ENCODE measurements around the gene CPA4.

CPA4 gene

DNA sequence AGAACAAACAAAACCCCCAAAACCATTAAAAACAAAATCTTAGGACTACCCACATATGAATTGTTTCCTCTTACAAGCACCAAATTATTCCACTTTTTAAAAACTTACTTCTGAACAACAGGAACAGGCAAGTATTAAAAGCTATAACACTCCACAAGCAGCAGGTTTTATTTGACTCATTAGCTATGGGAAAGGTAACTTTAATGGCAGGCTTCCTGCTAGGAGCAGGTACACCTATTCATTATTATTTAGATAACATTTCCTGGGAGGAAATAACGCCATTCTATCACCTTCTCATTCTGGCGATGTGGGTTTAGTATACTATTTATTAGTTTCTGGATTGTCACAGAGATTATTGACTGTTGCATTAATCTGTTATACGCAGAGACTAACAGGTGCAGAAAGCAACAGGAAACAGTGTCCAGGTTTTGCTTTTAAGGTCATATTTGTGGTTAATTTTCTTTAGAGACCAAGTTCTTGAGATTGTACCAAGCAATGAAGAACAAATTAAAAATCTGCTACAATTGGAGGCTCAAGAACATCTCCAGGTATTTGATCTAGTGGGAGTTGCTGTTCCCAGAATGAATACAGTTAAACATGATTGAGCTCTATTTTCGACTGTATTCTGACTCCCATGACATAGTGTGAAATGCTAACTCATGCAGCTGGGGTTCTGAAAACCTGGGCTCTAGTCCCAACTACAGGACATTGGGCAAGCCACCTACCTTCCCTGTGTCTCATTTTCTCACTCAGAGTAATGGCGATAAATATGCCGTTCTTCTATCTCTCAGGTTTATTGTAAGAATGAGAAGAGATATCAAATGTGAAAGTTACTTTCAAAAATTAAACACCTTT lies 24.3 kb upstream of the CPA4 start:
- no peaks in the 10 kb centered on the region for H3K27me3 ChIP-seq
- no peak for DNase-seq
- no peaks in the 10 kb centered on the region for H3K36me3 ChIP-seq
- intact Hi-C loops (cut with DNase I; ENCODE audit: low total_unique reads) = no loop called here
- H3K4me1 ChIP-seq = peaks cover 0 to 23% (median 14%) of the 10 kb centered on the region in 4 donors
- TF ChIP-seq, protein P1, sequence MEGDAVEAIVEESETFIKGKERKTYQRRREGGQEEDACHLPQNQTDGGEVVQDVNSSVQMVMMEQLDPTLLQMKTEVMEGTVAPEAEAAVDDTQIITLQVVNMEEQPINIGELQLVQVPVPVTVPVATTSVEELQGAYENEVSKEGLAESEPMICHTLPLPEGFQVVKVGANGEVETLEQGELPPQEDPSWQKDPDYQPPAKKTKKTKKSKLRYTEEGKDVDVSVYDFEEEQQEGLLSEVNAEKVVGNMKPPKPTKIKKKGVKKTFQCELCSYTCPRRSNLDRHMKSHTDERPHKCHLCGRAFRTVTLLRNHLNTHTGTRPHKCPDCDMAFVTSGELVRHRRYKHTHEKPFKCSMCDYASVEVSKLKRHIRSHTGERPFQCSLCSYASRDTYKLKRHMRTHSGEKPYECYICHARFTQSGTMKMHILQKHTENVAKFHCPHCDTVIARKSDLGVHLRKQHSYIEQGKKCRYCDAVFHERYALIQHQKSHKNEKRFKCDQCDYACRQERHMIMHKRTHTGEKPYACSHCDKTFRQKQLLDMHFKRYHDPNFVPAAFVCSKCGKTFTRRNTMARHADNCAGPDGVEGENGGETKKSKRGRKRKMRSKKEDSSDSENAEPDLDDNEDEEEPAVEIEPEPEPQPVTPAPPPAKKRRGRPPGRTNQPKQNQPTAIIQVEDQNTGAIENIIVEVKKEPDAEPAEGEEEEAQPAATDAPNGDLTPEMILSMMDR (IDR thresholded peaks at IDR 0.05) = no peak
- no peak overlapping the region for H3K27ac ChIP-seq
- H3K4me3 ChIP-seq = no peak overlapping the region
- no peaks in the 10 kb centered on the region for H3K9me3 ChIP-seq

DNA sequence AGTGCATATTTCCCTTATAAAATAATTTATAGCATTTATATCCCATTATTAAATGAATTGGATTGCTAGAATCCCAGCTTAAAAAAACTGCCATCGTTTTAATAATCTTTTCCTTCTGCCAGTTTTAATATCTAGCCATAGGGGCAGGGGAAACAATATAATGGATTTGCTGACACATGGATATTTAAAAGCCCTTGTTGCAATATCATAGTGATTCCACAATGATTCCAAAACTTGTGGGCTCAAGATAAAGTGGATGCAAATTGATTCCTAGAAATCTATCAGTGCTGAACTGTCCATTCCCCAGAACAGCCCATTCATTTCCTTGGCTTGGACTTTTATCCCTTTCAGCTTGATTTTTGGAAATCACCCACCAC lies 23.7 kb upstream of the CPA4 start:
- TF ChIP-seq, protein P1 (IDR thresholded peaks at IDR 0.05) = no peak
- H3K27ac ChIP-seq = no peak overlapping the region
- no peak overlapping the region for H3K4me3 ChIP-seq
- no peak for DNase-seq
- no peaks in the 10 kb centered on the region for H3K36me3 ChIP-seq
- H3K9me3 ChIP-seq = no peaks in the 10 kb centered on the region
- intact Hi-C loops (cut with DNase I; ENCODE audit: low total_unique reads) = no loop called here
- H3K4me1 ChIP-seq = peaks cover 0 to 28% (median 16%) of the 10 kb centered on the region in 4 donors
- no peaks in the 10 kb centered on the region for H3K27me3 ChIP-seq

DNA sequence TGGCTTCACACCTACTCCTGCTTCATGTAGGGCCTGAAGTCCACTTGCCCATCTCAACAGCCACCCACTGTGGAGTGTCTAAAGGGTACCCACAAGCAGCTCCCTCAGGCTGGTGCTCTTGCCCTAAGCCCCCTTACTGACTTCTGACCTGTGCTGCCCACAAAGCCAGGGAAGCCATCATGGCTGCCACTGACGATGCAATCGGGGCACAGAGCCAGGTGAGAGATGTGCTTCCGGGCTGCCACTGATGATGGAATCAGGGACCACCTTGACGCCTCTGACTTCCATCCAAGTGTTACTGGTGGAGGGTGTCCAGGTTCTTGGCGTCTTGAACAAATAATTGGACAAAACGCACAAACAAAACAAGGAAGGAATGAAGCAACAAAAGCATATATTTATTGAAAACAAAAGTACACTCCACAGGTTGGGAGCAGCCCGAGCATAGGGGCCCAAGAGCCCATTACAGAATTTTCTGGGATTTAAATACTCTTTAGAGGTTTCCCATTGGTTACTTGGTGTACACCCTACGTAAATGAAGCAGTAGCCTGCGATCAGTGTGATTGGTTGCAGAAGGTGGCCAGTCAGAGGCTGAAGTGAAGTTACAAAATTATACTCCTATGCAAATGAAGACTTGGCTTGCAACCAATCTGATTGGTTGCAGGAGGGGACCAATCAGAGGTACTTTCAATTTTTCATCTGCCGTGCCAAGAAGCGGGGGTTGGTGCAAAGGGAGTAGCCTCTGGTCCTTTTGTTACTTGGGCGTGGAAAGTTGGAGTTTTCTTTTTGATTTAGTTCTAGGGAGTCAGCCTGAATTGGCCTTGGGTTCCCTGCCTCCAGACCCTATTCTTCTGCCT lies 21.8 kb upstream of the CPA4 start:
- Histone ChIP-seq H3K27ac (peak overlapping the region in 1 of 2 donors; percentile 61), H3K36me3 (no peaks in the 10 kb centered on the region), H3K4me3 (no peak overlapping the region), H3K27me3 (no peaks in the 10 kb centered on the region), H3K4me1 (peaks cover 0 to 41% (median 20%) of the 10 kb centered on the region in 4 donors), H3K9me3 (no peaks in the 10 kb centered on the region)
- TF ChIP-seq, protein P1 (IDR thresholded peaks at IDR 0.05) = no peak
- DNase-seq = no peak
- intact Hi-C loops (cut with DNase I; ENCODE audit: low total_unique reads) = loop anchor here (10.0 kb wide), 2 partner anchors 124 to 394 kb away; partner anchors contain the start of gene COPG2

DNA sequence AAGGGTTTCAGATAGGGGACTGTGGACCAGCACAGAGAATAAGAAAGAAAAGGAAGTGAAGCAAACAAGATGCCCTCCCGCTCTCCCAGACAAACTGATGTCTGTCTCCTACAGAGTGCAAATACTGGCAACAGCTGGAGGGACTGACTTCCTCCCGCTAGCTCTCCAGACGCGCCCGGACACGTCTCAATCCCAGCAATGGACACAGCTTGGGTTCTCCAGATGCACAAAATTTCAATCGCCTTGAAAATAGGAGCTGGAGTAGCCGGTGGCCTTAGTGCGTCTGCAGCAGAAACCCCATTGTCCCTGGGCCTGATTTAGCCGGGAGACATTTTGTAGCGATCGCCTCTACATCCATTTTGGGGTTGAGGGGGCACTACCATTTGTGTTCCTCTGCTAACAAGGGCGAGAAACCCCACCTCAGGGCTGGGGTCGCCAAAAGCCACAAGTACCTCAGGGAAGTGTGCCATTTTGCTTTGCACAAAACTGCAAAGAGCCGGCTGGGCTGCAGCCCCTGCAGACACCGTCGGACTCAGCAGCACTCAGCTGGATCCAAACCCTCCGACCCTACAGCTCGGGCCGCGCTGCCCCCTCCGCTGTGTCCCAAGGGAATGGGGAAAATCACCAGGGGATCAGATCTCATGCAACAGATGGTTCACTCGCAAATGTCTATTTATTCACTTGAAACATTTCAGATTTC lies 20.4 kb upstream of the CPA4 start:
- TF ChIP-seq, protein P1 (IDR thresholded peaks at IDR 0.05) = no peak
- Histone ChIP-seq H3K9me3 (no peaks in the 10 kb centered on the region), H3K4me3 (peak overlapping the region; percentile 29 to 45), H3K27ac (peak overlapping the region in 1 of 2 donors; percentile 61), H3K27me3 (no peaks in the 10 kb centered on the region), H3K36me3 (no peaks in the 10 kb centered on the region), H3K4me1 (peaks cover 0 to 41% (median 20%) of the 10 kb centered on the region in 4 donors)
- DNase-seq = no peak
- intact Hi-C loops (cut with DNase I; ENCODE audit: low total_unique reads) = loop anchor here (10.0 kb wide), 2 partner anchors 122 to 392 kb away; partner anchors contain the start of gene COPG2
